ENCODE data around the gene PKIB.

DNA sequence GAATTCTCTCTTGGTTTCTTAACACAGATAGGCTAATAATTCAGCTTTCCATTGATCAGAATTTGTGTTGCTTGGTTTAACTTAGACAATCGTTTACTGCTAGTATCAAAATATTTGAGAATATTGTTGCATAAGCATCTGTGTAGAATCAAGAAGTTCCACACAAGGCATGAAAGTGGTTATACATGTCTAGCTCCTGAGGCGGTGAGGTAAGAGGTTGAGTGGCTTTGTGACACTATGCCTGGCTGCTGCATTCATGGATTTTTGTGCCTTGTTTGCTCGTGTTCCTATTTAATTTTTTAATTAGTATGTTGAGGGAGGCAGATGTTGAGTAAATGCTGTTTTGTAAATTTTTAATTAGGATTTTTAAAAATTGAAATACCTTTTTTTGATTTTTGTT is 10.2 kb downstream of the PKIB start:
- TF ChIP-seq, protein P1, sequence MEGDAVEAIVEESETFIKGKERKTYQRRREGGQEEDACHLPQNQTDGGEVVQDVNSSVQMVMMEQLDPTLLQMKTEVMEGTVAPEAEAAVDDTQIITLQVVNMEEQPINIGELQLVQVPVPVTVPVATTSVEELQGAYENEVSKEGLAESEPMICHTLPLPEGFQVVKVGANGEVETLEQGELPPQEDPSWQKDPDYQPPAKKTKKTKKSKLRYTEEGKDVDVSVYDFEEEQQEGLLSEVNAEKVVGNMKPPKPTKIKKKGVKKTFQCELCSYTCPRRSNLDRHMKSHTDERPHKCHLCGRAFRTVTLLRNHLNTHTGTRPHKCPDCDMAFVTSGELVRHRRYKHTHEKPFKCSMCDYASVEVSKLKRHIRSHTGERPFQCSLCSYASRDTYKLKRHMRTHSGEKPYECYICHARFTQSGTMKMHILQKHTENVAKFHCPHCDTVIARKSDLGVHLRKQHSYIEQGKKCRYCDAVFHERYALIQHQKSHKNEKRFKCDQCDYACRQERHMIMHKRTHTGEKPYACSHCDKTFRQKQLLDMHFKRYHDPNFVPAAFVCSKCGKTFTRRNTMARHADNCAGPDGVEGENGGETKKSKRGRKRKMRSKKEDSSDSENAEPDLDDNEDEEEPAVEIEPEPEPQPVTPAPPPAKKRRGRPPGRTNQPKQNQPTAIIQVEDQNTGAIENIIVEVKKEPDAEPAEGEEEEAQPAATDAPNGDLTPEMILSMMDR (IDR thresholded peaks at IDR 0.05; ENCODE audit: borderline replicate concordance, extremely low read depth, low read length, poor library complexity, severe bottlenecking), result no peak
- TF ChIP-seq EZH2 (IDR thresholded peaks at IDR 0.05; ENCODE audit: borderline replicate concordance, low read depth, low read length, severe bottlenecking), result no peak

Measured in DND-41 (cell line).